ENCODE measurements around the gene EIF2B2.

Gene EIF2B2

DNA sequence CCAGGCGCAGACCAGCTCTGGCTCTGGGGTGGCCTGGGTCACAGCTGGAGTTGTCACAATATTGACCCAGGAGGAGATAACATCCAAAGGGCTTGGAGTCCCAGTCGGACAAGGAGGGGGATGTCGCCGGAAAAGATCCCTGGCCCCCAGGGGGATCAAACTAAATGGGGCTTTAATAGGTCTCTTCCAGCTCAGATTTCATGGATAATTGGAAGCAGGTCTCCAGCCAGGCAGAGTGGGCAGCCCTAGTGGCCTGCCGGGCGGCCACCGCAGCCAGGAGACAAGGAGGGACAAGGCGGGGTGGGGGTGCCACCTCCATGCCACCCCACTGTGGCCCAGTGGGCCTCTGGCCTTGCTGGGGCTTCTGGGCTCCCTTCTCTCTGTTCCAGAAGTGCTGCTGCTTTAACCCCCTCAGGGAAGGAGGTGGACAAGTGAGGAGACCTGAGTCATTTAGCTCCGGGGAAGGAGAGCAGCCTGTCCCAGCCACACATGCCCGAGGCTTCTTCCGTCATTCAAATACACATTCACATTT, 24.2 kb upstream of the EIF2B2 start:
- H3F3A ChIP-seq (ENCODE audit: low read depth): no peaks in the 10 kb centered on the region
- no peaks in the 10 kb centered on the region for H3K9me2 ChIP-seq (replicated peaks; ENCODE audit: low read depth, low read length)
- H2AFZ ChIP-seq (ENCODE audit: low read length): no peak overlapping the region
- H3K9ac ChIP-seq (ENCODE audit: low read depth, low read length, poor library complexity, severe bottlenecking): no peak overlapping the region
- no peaks in the 10 kb centered on the region for H3K36me3 ChIP-seq (ENCODE audit: insufficient read depth, low read length)
- H4K20me1 ChIP-seq (ENCODE audit: insufficient read depth, low read length, poor library complexity, severe bottlenecking): no peaks in the 10 kb centered on the region
- H3K9me3 ChIP-seq (ENCODE audit: insufficient read depth, low read depth, low read length): no peaks in the 10 kb centered on the region
- H3K27me3 ChIP-seq (ENCODE audit: insufficient read depth, low read length, poor library complexity, severe bottlenecking): no peaks in the 10 kb centered on the region
- no peaks in the 10 kb centered on the region for H3K79me2 ChIP-seq (ENCODE audit: insufficient read depth, low read length)
- H3K4me3 ChIP-seq (ENCODE audit: low read length, poor library complexity, severe bottlenecking): no peak overlapping the region
- H3K4me1 ChIP-seq (ENCODE audit: insufficient read depth, low read length, poor library complexity, severe bottlenecking): peaks cover 6% of the 10 kb centered on the region
- H3K4me2 ChIP-seq (ENCODE audit: low read depth, low read length, poor library complexity, severe bottlenecking): no peak overlapping the region
- TF ChIP-seq, protein P1, sequence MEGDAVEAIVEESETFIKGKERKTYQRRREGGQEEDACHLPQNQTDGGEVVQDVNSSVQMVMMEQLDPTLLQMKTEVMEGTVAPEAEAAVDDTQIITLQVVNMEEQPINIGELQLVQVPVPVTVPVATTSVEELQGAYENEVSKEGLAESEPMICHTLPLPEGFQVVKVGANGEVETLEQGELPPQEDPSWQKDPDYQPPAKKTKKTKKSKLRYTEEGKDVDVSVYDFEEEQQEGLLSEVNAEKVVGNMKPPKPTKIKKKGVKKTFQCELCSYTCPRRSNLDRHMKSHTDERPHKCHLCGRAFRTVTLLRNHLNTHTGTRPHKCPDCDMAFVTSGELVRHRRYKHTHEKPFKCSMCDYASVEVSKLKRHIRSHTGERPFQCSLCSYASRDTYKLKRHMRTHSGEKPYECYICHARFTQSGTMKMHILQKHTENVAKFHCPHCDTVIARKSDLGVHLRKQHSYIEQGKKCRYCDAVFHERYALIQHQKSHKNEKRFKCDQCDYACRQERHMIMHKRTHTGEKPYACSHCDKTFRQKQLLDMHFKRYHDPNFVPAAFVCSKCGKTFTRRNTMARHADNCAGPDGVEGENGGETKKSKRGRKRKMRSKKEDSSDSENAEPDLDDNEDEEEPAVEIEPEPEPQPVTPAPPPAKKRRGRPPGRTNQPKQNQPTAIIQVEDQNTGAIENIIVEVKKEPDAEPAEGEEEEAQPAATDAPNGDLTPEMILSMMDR (conservative IDR thresholded peaks at IDR 0.05; ENCODE audit: low read length): no peak
- TF ChIP-seq EZH2phosphoT487 (IDR thresholded peaks at IDR 0.05; ENCODE audit: borderline replicate concordance): no peak

DNA sequence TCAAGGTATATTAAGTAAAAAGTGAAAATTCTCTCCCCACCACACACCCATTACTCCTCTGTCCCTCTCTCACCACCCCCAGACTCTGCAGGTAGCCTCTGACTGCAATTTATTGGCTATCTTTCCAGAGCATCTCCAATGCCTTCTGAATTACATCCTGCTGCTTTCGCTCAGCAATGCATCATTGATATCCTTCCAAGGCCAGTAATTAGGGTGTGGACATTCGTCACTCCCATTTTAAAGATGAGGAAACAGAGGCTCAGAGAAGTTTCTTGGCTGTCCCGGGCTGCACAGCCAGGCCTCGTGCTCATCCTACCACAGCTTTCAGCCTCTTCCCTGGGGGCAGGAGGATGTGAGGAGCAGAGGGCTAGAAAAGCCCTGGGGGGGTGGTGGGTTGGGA, 23.7 kb upstream of the EIF2B2 start:
- Histone ChIP-seq H3K4me3 (ENCODE audit: low read length, poor library complexity, severe bottlenecking) (no peak overlapping the region), H3K9ac (ENCODE audit: low read depth, low read length, poor library complexity, severe bottlenecking) (no peak overlapping the region), H3K9me3 (ENCODE audit: insufficient read depth, low read depth, low read length) (no peaks in the 10 kb centered on the region), H3K9me2 (replicated peaks; ENCODE audit: low read depth, low read length) (no peaks in the 10 kb centered on the region), H3K4me2 (ENCODE audit: low read depth, low read length, poor library complexity, severe bottlenecking) (no peak overlapping the region), H4K20me1 (ENCODE audit: insufficient read depth, low read length, poor library complexity, severe bottlenecking) (no peaks in the 10 kb centered on the region), H2AFZ (ENCODE audit: low read length) (no peak overlapping the region), H3F3A (ENCODE audit: low read depth) (no peaks in the 10 kb centered on the region), H3K27me3 (ENCODE audit: insufficient read depth, low read length, poor library complexity, severe bottlenecking) (no peaks in the 10 kb centered on the region), H3K79me2 (ENCODE audit: insufficient read depth, low read length) (no peaks in the 10 kb centered on the region), H3K4me1 (ENCODE audit: insufficient read depth, low read length, poor library complexity, severe bottlenecking) (peaks cover under 1% of the 10 kb centered on the region), H3K36me3 (ENCODE audit: insufficient read depth, low read length) (no peaks in the 10 kb centered on the region)
- TF ChIP-seq EZH2phosphoT487 (IDR thresholded peaks at IDR 0.05; ENCODE audit: borderline replicate concordance): no peak
- TF ChIP-seq, protein P1 (conservative IDR thresholded peaks at IDR 0.05; ENCODE audit: low read length): no peak

DNA sequence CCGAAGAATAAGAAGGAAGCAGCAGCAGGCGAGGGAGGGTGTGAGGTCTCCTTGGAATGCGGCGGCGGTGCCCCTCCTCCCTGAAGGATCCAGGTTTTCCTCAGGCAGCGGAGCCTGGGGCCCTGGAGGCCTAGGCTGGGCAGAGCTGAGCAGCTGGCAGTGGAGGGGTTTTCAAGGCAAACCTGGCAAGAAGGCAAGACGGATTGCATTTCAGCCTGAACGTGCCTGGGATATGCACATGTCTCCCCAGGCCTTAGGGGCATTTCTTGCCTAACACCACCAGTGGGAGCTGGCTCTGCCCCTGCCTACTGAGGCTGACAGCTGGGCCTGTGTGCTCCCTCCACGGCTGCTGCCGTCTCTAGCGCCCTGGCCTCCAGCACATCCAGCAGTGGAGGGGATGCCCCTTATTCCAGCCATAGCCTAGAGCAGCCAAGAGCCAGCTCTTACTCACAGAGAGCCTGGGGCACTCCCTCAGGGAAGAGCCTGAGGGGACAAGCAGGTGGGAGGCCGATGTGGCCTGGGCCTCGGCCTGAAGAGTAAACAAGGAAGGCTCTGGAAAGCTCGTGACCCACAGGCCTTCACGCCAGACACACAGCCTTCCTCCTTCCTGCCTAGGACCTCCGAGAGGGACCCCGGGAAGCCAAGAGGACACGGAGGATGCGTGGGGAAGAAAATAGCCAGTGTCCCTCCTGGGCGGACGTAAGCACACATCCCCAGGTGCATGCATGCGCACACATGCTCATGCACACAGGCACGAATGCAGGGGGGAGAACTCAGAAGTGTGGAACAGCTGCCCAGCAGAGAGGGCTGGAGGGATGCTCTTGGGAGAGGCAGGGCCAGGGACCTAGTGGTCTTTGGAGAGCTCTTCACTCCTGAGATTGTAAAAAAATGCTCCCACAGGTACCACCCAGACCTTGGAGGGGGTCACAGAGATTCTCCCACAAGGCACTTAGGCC, 23.0 kb upstream of the EIF2B2 start:
- no peaks in the 10 kb centered on the region for H3K9me3 ChIP-seq (ENCODE audit: insufficient read depth, low read depth, low read length)
- no peaks in the 10 kb centered on the region for H3F3A ChIP-seq (ENCODE audit: low read depth)
- H3K9ac ChIP-seq (ENCODE audit: low read depth, low read length, poor library complexity, severe bottlenecking): no peak overlapping the region
- no peak overlapping the region for H3K4me2 ChIP-seq (ENCODE audit: low read depth, low read length, poor library complexity, severe bottlenecking)
- no peaks in the 10 kb centered on the region for H3K9me2 ChIP-seq (replicated peaks; ENCODE audit: low read depth, low read length)
- H4K20me1 ChIP-seq (ENCODE audit: insufficient read depth, low read length, poor library complexity, severe bottlenecking): no peaks in the 10 kb centered on the region
- no peaks in the 10 kb centered on the region for H3K4me1 ChIP-seq (ENCODE audit: insufficient read depth, low read length, poor library complexity, severe bottlenecking)
- no peaks in the 10 kb centered on the region for H3K27me3 ChIP-seq (ENCODE audit: insufficient read depth, low read length, poor library complexity, severe bottlenecking)
- H3K79me2 ChIP-seq (ENCODE audit: insufficient read depth, low read length): no peaks in the 10 kb centered on the region
- H3K36me3 ChIP-seq (ENCODE audit: insufficient read depth, low read length): no peaks in the 10 kb centered on the region
- no peak overlapping the region for H3K4me3 ChIP-seq (ENCODE audit: low read length, poor library complexity, severe bottlenecking)
- no peak overlapping the region for H2AFZ ChIP-seq (ENCODE audit: low read length)
- TF ChIP-seq EZH2phosphoT487 (IDR thresholded peaks at IDR 0.05; ENCODE audit: borderline replicate concordance): no peak
- TF ChIP-seq, protein P1 (conservative IDR thresholded peaks at IDR 0.05; ENCODE audit: low read length): 0 out of 2 replicates have a peak, but pooled peaks have one; percentile 9
